HG03095 (cell line): Measurements from ENCODE around the gene SNX27.
"Not testable (repeated sequence)": the region's sequence is repeated elsewhere in the genome, so short reads cannot be mapped to it uniquely, and the experiment has no call there.

Experiments
- ATAC-seq: cut with Tn5 transposase; IDR thresholded peaks from one replicate; pipeline ENCODE4 v1.9.1; 2021; ENCODE audit warnings: moderate library complexity; ENCODE audit not compliant: unreplicated experiment

SNX27 gene

DNA sequence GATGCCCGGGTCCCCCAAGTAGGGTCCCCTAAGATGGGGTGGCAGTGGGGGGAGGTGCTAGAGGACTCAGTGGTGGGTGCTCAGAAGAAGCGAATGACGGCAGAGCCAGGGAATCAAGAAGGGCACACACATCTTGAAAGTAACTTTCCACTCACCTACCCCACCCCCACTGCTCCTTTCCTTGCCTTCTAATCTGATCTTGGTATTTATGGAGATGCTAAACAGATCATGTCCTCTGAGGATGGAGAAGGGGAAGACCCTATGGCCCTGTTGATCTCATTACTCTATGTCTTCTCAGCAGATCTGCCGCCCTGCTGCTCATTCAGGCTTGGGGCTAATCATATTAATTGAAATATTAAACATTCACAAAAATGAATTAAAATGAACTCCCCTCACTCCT lies 106.8 kb downstream of the SNX27 start:
- no peak for ATAC-seq

GRCh38 chr1:151720125-151720524 lies 108.3 kb downstream of the SNX27 start:
- no peak for ATAC-seq

DNA sequence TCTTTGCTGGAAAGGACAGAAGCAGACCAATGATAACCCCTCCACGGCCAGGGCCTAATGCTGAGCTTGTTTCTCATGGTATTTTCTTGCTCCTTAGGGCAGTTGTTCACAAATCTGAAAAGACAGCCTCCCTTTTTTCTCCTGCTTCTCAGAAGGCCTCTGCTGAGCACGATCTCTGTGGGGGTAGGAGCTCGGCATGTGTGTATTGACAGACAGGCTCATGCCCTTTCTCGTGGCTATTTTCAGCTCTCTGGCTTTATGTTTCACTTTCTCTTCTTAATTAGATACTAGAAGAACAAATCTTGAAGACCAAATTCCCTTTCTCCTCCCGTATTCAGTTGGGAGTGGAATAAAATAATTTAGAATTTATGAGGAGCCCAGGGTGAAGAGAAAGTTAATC lies 108.7 kb downstream of the SNX27 start:
- no peak for ATAC-seq

DNA sequence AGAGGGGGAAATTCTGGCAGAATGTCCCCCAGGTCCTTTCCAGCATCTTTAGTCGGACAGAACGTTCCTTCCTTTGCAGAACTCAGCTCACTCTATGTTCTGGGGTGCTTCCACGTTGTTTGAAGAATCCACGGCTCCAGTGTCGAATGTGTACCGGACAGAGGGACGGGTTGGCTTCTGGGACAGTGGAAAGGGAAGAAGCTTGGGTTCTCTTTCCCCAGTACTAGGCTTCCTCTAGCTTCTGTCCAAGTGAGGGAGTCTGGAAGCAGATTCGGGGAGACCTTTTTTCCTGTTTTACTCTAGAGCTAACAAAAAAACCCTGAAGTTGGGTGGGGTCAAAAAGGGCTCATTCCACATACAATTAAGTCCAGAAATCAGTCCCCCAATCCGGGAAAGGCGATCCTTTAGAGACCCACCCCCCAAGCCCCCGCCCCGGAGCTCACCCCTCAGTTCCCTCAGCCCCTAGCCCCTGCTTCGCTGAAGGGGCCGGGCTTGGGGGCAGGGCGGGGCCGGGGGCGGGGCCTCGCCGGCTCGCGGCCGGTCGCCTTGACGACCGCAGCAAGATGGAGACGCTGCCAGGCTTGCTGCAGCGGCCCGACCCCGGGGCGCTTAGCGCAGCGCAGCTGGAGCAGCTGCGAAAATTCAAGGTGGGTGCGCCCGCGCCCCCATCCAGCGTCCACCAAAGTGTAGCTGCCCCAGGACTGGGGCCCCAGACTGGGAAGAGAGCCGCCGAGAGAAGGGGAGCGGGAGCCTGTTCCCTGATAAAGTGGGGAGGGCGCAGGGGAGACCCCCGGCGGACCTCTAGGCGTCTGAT lies 109.3 kb downstream of the SNX27 start, which contains the start of gene RIIAD1:
Gene RIIAD1, plus strand, starts transcription at position 549 of the 814 bp plus-strand sequence. Its CDS starts 15 bp downstream, at position 564.
- no peak for ATAC-seq

DNA sequence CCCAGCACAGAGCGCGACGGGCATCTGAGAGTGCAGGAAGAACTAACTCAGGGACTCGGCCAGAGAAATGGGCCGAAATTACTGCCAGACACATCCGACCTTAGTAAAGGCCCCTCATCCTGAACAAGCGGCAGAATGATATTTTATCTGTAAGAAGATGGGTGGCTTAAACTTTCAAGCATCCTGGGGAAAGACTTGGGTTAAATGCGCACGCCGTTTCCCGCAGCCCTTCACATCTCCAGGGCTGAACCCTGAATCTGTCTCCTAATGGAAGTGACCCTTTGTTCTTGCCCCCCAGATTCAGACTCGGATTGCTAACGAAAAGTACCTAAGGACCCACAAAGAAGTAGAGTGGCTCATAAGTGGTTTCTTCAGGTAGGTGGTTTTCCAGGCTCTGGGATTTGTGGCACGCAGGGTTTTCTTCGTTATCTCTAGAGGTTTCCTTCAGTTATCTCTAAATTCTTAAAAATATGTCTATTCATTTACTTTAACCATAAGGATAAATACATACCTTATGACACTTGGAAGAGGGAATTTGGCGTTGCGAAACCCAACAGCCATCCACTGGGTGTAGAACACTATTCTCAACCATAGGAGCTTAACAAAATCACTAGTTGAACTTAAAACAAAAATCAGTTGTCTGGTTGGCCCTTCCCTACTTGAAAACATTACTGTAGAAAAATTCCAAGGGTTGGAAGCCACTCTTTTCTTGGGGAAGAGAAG lies 110.1 kb downstream of the SNX27 start:
- no peak for ATAC-seq

DNA sequence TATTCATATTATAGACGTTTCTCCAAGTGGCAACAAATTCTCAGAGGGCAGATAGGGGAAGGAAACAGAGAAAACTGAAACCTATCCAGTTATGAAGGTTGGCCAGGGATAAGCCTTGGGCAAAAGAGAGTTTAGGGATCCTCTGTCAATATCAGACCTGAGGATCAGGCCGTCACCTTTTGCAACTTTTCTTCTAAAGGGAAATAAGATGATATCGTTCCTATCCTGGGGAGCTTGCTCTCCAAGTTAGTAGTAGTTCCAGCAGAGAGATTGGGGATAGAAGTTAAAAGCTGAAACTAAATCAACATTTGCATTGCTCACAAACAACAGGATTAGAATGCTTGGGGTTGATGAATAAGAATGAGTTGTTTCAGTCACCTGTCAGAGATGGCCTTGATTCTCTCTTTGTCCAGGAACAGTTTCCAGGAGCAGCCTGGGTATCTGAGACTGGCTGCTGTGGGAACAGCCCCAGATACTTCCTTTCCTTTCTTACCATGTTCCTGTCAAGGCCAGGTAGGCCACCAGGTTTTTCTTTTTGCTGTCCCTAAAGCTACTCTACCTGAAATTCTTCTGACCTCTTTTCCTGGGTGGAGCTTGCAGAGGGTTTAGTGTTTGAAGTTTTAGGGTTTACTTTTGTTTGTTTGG lies 112.0 kb downstream of the SNX27 start:
- no peak for ATAC-seq

GRCh38 chr1:151728151-151729054 lies 116.6 kb downstream of the SNX27 start:
- ATAC-seq: no peak

DNA sequence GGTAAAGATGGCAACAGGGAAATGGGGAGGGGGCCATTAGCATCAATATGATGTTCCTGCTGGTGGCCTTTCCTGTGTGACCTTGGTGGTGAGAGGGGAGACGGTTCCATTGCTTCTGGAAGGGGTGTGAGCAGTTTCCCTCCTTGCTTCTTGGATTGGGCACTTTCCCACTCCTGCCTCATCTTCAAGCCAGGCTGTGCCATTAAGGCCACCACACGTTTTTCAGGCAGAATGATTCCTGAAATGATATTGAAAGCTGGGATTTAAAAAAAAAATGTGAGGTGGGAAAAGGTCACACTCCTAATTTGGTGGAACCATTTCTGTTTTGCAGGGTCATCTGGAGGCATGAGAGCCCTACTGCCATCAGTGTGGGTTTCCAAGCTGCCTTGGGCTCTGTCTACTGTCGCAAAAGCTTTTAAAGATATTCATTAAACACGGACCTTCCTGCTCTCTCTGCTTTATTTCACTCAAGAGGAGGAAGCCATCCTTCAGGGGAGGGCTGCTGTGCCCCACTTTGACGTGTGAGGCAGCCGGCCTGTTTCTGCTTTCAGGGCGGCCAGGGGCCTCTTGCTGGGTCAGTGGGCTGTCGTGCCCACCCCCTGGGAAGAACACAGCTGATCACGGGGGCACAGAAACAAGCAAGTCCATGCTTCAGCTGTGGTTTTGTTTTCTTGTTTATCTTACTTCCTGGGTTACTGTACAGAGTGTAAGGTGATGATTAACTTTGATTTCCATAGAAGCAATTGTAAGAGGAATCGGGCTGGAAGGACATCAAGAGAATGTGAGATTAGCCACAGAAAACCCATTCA lies 117.5 kb downstream of the SNX27 start:
- no peak for ATAC-seq

- ATAC-seq: no peak
These were observed 118.1 kb downstream of the SNX27 start for GRCh38 chr1:151729966-151730291.

DNA sequence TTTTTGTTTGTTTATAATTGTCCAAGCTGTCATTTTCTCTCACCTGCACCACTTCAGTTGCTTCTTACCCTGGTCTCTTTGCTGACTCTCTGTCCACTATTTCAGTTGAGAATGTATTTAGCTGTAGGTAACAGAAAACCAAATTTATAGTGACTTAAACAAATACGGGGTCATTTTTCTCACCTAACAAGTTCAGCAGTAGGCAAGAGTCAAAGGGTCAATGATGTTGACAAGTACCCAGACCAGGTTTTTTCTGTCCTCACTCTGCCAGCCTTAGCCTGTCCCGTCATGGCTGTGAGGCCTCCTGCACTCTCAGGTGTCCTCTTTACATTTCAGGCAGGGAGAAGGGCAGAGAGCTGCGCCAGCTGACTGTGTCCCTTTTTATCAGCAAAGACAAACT lies 121.3 kb downstream of the SNX27 start:
- no peak for ATAC-seq

GRCh38 chr1:151733995-151734394 lies 122.1 kb downstream of the SNX27 start:
- not testable (repeated sequence) for ATAC-seq

DNA sequence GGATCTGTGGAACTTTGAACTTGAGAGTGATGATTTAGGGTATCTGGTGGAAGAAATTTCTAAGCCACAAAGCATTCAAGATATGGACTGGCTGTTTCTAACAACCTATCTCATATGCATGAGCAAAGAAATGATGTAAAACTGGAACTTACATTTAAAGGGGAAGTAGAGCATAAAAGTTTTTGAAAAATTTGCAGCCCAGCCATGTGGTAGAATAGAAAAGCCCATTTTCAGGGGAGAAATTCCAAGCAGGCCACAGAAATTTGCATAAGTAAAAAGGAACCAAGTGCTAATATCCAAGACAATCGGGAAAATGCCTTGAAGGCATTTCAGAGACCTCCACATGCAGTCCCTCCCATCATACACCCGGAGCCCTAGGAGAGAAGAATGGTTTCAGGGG lies 125.2 kb downstream of the SNX27 start:
- no peak for ATAC-seq

GRCh38 chr1:151737479-151737878 lies 125.6 kb downstream of the SNX27 start:
- no peak for ATAC-seq

DNA sequence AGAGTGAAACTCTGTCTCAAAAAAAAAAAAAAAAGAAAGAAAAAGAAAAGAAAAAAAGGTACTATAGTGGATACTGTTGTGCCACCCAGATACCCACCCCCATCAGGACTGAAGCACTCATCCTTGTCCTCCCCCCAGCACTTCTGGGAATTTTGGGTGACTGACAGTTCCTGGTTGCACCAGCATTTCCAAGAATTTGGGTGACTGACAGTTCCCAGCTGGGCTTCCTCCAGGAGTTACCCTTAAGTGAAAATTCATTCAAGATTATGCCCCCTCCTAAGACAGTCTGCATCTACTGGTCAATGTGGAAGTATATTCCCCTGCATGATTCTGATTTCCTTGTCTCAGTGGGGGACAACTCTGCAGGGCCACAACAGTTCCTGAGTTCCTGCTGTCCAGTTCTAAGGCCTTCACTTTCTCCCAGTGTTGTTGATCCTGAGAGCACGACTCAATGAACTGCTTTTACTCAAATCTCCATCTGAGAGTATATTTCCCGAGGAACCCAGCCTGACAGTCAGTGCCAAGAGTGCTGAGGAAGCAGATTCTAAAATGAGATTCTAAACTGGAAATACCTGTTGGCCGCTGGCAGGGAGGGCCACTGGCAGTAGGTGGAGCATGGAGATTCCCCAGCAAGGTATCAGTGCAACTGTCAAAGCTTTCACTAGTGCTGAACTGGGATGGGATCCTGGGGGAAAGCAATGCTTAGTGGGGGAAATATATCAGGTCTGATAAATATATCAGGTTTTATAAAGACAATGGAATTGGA lies 127.9 kb downstream of the SNX27 start:
- no peak for ATAC-seq

DNA sequence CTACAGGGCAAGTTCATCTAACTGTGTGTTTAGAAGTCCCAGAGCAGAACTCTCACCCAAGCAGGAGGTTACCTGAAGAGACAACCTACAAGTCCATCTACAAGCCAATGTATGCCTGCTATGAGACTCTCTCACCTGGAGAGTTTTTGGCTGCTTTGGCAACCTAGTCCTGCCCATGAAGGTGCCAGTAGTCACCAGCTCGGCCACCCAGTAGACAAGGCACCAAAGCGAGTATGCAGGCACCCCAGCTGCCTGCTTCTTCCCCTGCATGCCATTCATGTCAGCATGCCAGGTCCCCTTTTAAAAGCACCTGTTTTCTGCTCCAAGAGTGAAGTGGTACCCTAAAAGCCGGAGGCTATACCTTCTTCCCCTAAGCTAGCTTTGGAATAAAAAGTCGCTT lies 129.7 kb downstream of the SNX27 start:
- no peak for ATAC-seq
